ENCODE measurements around the gene PSMA7.

- no peak for TF ChIP-seq POLR2A (IDR thresholded peaks at IDR 0.05; ENCODE audit: low read depth)
- no peak for TF ChIP-seq CTCF (IDR thresholded peaks at IDR 0.05)
- no peak for TF ChIP-seq POLR2AphosphoS5 (IDR thresholded peaks at IDR 0.05)
- no peak for TF ChIP-seq EP300 (IDR thresholded peaks at IDR 0.05)
These were observed 29.5 kb upstream of the PSMA7 start for GRCh38 chr20:62172666-62173065.
